ENCODE results near the gene DMTF1. TPM values are rescaled to one million over a fixed set of nuclear protein-coding genes. Genes with fewer than 3 reads are reported as not detected.

DMTF1 gene
- total and polyA plus RNA-seq, 9 of the 15 experiments (the other 6 are each of a cell fraction or from before 2014, with no cell fraction given): 25.7 to 208 (median 74.7) TPM

- TF ChIP-seq TAL1 (IDR thresholded peaks at IDR 0.05) (peak; percentile 58), MYC (IDR thresholded peaks at IDR 0.05; ENCODE audit: low read depth, low read length) (0 out of 2 replicates have a peak, but pooled peaks have one; percentile 53), MYC (CRISPR knock-in tag; IDR thresholded peaks at IDR 0.05; ENCODE audit: borderline replicate concordance, low read depth) (no peak), REST (IDR thresholded peaks at IDR 0.05; ENCODE audit: borderline replicate concordance) (peak; percentile 24; the same call in 1 of the 2 replicates), REST (CRISPR knock-in tag; IDR thresholded peaks at IDR 0.05; ENCODE audit: low read depth) (no peak), ETV1 (tag; conservative IDR thresholded peaks at IDR 0.05; ENCODE audit: low read depth) (peak; percentile 69), NFE2L1 (tag; IDR thresholded peaks at IDR 0.05; ENCODE audit: borderline replicate concordance, low read depth) (no peak), CBFA2T2 (conservative IDR thresholded peaks at IDR 0.05) (peak; percentile 55), ZNF121 (CRISPR knock-in tag; conservative IDR thresholded peaks at IDR 0.05) (no peak), HES1 (IDR thresholded peaks at IDR 0.05; ENCODE audit: low read depth) (peak; percentile 18; the same call in 1 of the 2 replicates), POLR2AphosphoS5 (IDR thresholded peaks at IDR 0.05; ENCODE audit: control insufficient read depth, insufficient read depth, low read depth, low read length) (peak; percentile 50; the same call in 1 of the 2 replicates), STAT5A (IDR thresholded peaks at IDR 0.05; ENCODE audit: borderline replicate concordance, low read length) (peak; percentile 23; the same call in 1 of the 2 replicates), GTF2E2 (tag; IDR thresholded peaks at IDR 0.05) (0 out of 2 replicates have a peak, but pooled peaks have one; percentile 47), TAF7 (tag; IDR thresholded peaks at IDR 0.05) (no peak), MEIS2 (IDR thresholded peaks at IDR 0.05; ENCODE audit: partially characterized antibody) (peak; percentile 100), ZNF584 (CRISPR knock-in tag; IDR thresholded peaks at IDR 0.05; ENCODE audit: low read depth) (peak; percentile 53; the same call in 1 of the 2 replicates), C11orf30 (IDR thresholded peaks at IDR 0.05; ENCODE audit: low read depth) (peak; percentile 41), NCOA6 (IDR thresholded peaks at IDR 0.05) (peak; percentile 14; the same call in 1 of the 2 replicates), CCNT2 (IDR thresholded peaks at IDR 0.05; ENCODE audit: borderline replicate concordance, extremely low read depth, insufficient read length, low read depth, low read length) (peak; percentile 78)
These were observed 45.2 kb upstream of the DMTF1 start (continued) for GRCh38 chr7:87106974-87107612.

Measured in K562 (cell line).